Activated T-cell treated with anti-CD3 and anti-CD28 coated beads, Interleukin-2, amount 50 U/mL, for 72 hours (primary cell): Measurements from ENCODE around the gene ACOT7. TPM values are rescaled to one million over a fixed set of nuclear protein-coding genes. Genes with fewer than 3 reads are reported as not detected.
"Not testable (repeated sequence)": the region's sequence is repeated elsewhere in the genome, so short reads cannot be mapped to it uniquely, and the experiment has no call there.

ENCODE experiments used
- ATAC-seq, 2 donors: fragments of 150-1000 bp; cut with Tn5 transposase; replicated peaks in 1 of 2; 2 replicates each; pipeline ENCODE4 v1.10.0; 2021; ENCODE audit warnings: moderate library complexity in 2 of 2, mild to moderate bottlenecking in 1 of 2
- DNase-seq, 2 donors: peaks; one replicate each; pipeline ENCODE4 v3.0.0; 2021 to 2022; ENCODE audit warnings: mixed read lengths in 1 of 2
- H3K27ac Mint-ChIP-seq: one replicate; pipeline ENCODE4 v1.8.0; 2022; ENCODE audit warnings: mild to moderate bottlenecking, moderate library complexity, mixed read lengths
- H3K27me3 Mint-ChIP-seq: one replicate; pipeline ENCODE4 v1.8.0; 2022; ENCODE audit warnings: low read depth, mixed read lengths
- H3K36me3 Mint-ChIP-seq, 2 donors: one replicate each; pipeline ENCODE4 v1.8.0; 2022; ENCODE audit warnings: mixed read lengths in 2 of 2, mild to moderate bottlenecking in 1 of 2; ENCODE audit not compliant: insufficient read depth in 2 of 2
- H3K4me1 Mint-ChIP-seq: one replicate; pipeline ENCODE4 v1.8.0; 2022; ENCODE audit warnings: low read depth, mixed read lengths
- H3K4me3 Mint-ChIP-seq, 2 donors: one replicate each; pipeline ENCODE4 v1.8.0; 2022; ENCODE audit warnings: mild to moderate bottlenecking in 2 of 2, mixed read lengths in 2 of 2, moderate library complexity in 2 of 2
- H3K9me3 Mint-ChIP-seq, 2 donors: one replicate each; pipeline ENCODE4 v1.8.0; 2022; ENCODE audit warnings: mixed read lengths in 2 of 2
- total RNA-seq, 2 donors: library from RNA; stranded (reverse); gene quantifications; one replicate each; pipeline ENCODE4 v1.2.3, GENCODE V29; 2022

The ACOT7 gene
- total RNA-seq, 2 donors from 2014 or later: 32.1 to 37.6 TPM

- peaks cover 0 to 1% of the 10 kb centered on the region in 2 donors for H3K36me3 Mint-ChIP-seq
- peaks cover 0 to 5% of the 10 kb centered on the region in 2 donors for H3K9me3 Mint-ChIP-seq
- no peaks in the 10 kb centered on the region for H3K4me1 Mint-ChIP-seq
- H3K27ac Mint-ChIP-seq: no peak overlapping the region
- H3K27me3 Mint-ChIP-seq: no peaks in the 10 kb centered on the region
- ATAC-seq: no peak
- DNase-seq: no peak
- no peak overlapping the region for H3K4me3 Mint-ChIP-seq
These were observed 13.5 kb downstream of the ACOT7 start for GRCh38 chr1:6380037-6380436.

GRCh38 chr1:6378096-6378746 is 15.3 kb downstream of the ACOT7 start:
- no peak for ATAC-seq
- Mint-ChIP-seq H3K36me3 (peaks cover 0 to 1% of the 10 kb centered on the region in 2 donors), H3K4me1 (no peaks in the 10 kb centered on the region), H3K27me3 (no peaks in the 10 kb centered on the region), H3K4me3 (no peak overlapping the region), H3K27ac (no peak overlapping the region), H3K9me3 (peaks cover 0 to 4% of the 10 kb centered on the region in 2 donors)
- DNase-seq: no peak

DNA sequence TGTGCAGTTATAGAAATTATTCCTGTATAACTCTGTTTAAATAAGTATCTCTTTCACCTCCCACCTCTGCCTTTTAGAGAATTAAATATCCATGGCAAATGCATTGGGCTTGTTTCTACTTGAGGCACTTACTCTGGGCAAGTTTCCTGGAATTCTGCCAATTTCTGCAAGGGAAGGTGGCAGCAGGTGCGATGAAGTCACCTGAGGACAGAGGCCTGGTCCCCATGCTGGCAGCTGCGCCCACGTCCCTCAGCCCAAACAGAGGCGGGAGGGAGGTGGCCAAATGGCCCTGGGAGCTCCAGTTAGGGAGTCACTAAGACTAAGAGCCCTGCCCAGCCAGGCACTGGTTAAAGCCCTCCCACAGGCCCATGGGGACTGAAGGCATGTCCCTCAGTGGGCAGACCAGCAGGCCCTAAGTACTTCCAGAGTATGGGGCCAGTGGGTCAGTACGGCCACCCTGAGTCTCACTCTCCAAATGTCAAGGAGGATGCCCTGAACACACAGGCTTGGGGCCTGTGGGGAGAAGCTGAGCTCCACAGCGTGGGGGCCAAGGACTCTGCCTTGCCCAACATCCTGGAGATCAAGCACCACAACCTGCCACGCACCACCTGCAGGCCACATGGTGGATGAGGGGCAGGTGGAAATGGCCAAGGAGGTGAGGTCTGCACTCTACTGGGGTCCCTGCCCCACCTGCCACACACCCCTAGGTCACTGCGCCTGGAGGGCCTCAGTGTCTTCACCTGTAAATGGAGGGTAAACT is 19.4 kb downstream of the ACOT7 start:
- no peak overlapping the region for H3K27ac Mint-ChIP-seq
- ATAC-seq (no peak), DNase-seq (no peak)
- no peaks in the 10 kb centered on the region for H3K27me3 Mint-ChIP-seq
- no peaks in the 10 kb centered on the region for H3K4me1 Mint-ChIP-seq
- no peak overlapping the region for H3K4me3 Mint-ChIP-seq
- H3K9me3 Mint-ChIP-seq: no peaks in the 10 kb centered on the region
- H3K36me3 Mint-ChIP-seq: no peaks in the 10 kb centered on the region

GRCh38 chr1:6372236-6372635 is 21.3 kb downstream of the ACOT7 start:
- ATAC-seq, H3K4me3 Mint-ChIP-seq, H3K27ac Mint-ChIP-seq, H3K36me3 Mint-ChIP-seq, H3K27me3 Mint-ChIP-seq, DNase-seq, H3K4me1 Mint-ChIP-seq, H3K9me3 Mint-ChIP-seq: not testable (repeated sequence)

DNA sequence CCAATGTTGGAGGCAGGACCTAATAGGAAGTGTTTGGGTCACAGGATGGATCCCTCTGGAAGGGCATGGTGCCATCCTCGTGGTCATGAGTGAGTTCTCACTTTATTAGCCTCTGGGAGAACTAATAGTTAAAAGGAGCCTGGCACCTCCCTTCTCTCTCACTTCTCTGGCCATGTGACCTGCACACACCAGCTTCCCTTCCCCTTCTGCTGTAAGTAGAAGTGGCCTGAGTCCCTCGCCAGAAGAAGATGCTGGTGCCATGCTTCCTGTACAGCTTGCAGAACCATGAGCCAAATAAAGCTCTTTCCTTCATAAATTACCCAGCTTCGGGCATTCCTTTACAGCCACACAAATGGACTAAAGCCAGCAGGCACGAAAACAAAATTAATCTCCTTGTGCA is 23.6 kb downstream of the ACOT7 start:
- Mint-ChIP-seq H3K9me3 (no peaks in the 10 kb centered on the region), H3K27me3 (no peaks in the 10 kb centered on the region), H3K27ac (no peak overlapping the region), H3K4me3 (no peak overlapping the region), H3K36me3 (no peaks in the 10 kb centered on the region), H3K4me1 (peaks cover 8% of the 10 kb centered on the region)
- DNase-seq (no peak), ATAC-seq (no peak)

DNA sequence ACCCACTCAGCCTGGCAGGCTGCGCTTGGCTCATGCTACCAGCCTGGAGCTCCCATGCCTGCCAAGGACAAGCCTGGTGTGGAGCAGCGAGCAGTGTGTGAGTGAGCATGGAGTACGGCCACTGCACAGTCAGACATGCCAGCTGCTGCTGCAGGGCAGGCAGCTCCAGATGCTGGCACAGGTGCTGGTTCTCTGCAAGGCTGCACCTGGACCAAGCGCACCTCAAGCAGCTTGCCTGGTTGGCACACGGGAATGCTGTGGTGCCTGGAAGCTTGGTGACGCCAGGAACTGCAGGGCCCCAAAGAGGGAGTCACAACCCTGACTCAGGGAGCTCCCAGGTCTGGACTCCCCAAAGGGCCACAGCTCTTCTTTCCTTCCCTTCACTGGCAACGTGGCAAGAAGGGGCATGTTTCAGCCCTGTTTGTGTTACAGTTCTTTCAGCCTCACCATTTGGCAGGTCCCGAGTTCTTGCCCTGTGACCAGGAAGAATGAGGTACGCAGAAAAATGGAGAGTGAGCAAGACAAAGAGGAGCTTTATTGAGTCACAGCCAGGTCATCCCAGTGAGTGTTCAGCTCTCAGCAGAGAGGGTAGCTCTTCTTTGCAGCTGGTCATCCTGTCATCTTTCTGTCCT is 26.1 kb downstream of the ACOT7 start:
- ATAC-seq (no peak), DNase-seq (no peak)
- Mint-ChIP-seq H3K4me1 (peaks cover 22% of the 10 kb centered on the region), H3K36me3 (no peaks in the 10 kb centered on the region), H3K27me3 (no peaks in the 10 kb centered on the region), H3K27ac (no peak overlapping the region), H3K9me3 (no peaks in the 10 kb centered on the region), H3K4me3 (no peak overlapping the region)

- H3K4me1 Mint-ChIP-seq: peaks cover 36% of the 10 kb centered on the region
- H3K27me3 Mint-ChIP-seq: no peaks in the 10 kb centered on the region
- peak overlapping the region; percentile 1 to 13 for H3K4me3 Mint-ChIP-seq
- ATAC-seq (peak; percentile 85 to 94), DNase-seq (peak in 1 of 2 donors; percentile 51)
- no peak overlapping the region for H3K27ac Mint-ChIP-seq
- no peaks in the 10 kb centered on the region for H3K36me3 Mint-ChIP-seq
- H3K9me3 Mint-ChIP-seq: no peaks in the 10 kb centered on the region
These were observed 28.5 kb downstream of the ACOT7 start for GRCh38 chr1:6365047-6365446.

- not testable (repeated sequence) for H3K36me3 Mint-ChIP-seq, ATAC-seq, H3K9me3 Mint-ChIP-seq, H3K27ac Mint-ChIP-seq, H3K27me3 Mint-ChIP-seq
- DNase-seq: peak; percentile 38 to 51
- Mint-ChIP-seq H3K4me3 (peak overlapping the region; percentile 7 to 53), H3K4me1 (peaks cover 54% of the 10 kb centered on the region)
These were observed 30.3 kb downstream of the ACOT7 start for GRCh38 chr1:6363085-6363884.

- Mint-ChIP-seq H3K9me3 (no peaks in the 10 kb centered on the region), H3K27me3 (no peaks in the 10 kb centered on the region), H3K4me3 (no peak overlapping the region), H3K36me3 (no peaks in the 10 kb centered on the region), H3K4me1 (peaks cover 68% of the 10 kb centered on the region), H3K27ac (no peak overlapping the region)
- no peak for ATAC-seq
- DNase-seq: no peak
These were observed 32.3 kb downstream of the ACOT7 start for GRCh38 chr1:6361124-6361775.

DNA sequence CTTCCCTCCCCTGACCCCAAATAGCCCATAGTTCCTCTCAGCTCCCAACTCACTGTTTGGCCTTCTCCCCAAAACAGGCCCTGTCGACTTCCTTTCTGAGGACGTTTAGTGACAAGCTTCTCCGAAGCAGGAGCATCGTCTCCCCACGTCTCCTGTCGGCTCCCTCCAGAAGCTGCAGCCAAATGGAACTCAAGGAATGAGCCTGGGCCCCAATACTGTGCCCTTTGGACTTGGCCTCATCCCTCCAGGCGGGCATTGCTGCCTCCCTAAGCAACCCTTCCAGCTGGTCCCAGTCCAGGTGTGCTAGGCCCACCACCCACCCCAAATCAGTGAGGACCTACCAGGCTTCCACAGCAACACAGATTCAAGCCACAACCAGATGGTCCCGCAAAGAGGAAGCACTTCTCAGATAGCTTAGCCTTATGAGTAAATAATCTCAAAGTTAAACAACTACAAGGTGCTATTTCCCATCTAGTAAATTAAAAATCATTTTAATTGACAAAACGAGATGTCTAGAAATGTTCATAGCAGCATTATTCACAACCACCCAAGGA is 33.0 kb downstream of the ACOT7 start:
- H3K9me3 Mint-ChIP-seq: no peaks in the 10 kb centered on the region
- no peak overlapping the region for H3K27ac Mint-ChIP-seq
- no peak for ATAC-seq

GRCh38 chr1:6360117-6360496 is 33.5 kb downstream of the ACOT7 start:
- H3K27me3 Mint-ChIP-seq: no peaks in the 10 kb centered on the region
- H3K4me1 Mint-ChIP-seq: peaks cover 61% of the 10 kb centered on the region
- peak overlapping the region; percentile 83 to 88 for H3K4me3 Mint-ChIP-seq
- DNase-seq (no peak), ATAC-seq (peak in 1 of 2 donors; percentile 9)
- H3K27ac Mint-ChIP-seq: peak overlapping the region; percentile 81
- no peaks in the 10 kb centered on the region for H3K36me3 Mint-ChIP-seq
- no peaks in the 10 kb centered on the region for H3K9me3 Mint-ChIP-seq

More for the DNA sequence above, 33.0 kb downstream of the ACOT7 start:
- DNase-seq: no peak
- Mint-ChIP-seq H3K36me3 (no peaks in the 10 kb centered on the region), H3K27me3 (no peaks in the 10 kb centered on the region), H3K4me3 (peak overlapping the region; percentile 52), H3K4me1 (peaks cover 66% of the 10 kb centered on the region)
